A549 (cell line): ENCODE results near the gene ATP5F1E. TPM values are rescaled to one million over a fixed set of nuclear protein-coding genes. Genes with fewer than 3 reads are reported as not detected.
"Not testable (repeated sequence)": the region's sequence is repeated elsewhere in the genome, so short reads cannot be mapped to it uniquely, and the experiment has no call there.

Experiments used
- ATAC-seq, 2 experiments: fragments of 200-7000 bp in 1 of 2; fragments of >200 bp in 1 of 2; cut with Nextera tagmentation in 1 of 2; cut with Tn5 transposase in 1 of 2; 3 replicates each; pipeline versions ENCODE4 v1.8.0 to v1.9.1; 2018 to 2020; ENCODE audit warnings: mild to moderate bottlenecking in 1 of 2, moderate library complexity in 1 of 2
- CTCF ChIA-PET: fragments of 300-600 bp; sonication (Branson Sonifier 250); formaldehyde crosslinking; extraction: SDS; loops from one replicate; lab custom pipeline; 2021; ENCODE audit warnings: antibody characterized with exemption, inconsistent platforms; lab: Yijun Ruan, JAX
- POLR2A ChIA-PET: fragments of 350-600 bp; formaldehyde crosslinking; extraction: SDS; loops from one replicate; lab custom pipeline; 2021; ENCODE audit warnings: antibody characterized with exemption, inconsistent platforms; lab: Yijun Ruan, JAX
- DNase-seq, 2 experiments: peaks; one replicate each; pipeline versions ENCODE4 v3.0.0 to v3.0.0-alpha.2; 2011 to 2016; ENCODE audit warnings: low read depth in 1 of 2, low spot score in 1 of 2
- FAIRE-seq: peaks from 2 replicates; lab custom pipeline; 2011; peaks lifted over from hg19 to GRCh38; lab: Jason Lieb, UNC
- H3K27ac ChIP-seq, 2 experiments: fragments of >200 bp; sonication (Bioruptor Twin); formaldehyde crosslinking; 3 replicates each; pipeline ENCODE4 v1.5.1; 2016 to 2017
- H3K4me1 ChIP-seq: fragments of >200 bp; sonication (Bioruptor Twin); formaldehyde crosslinking; 3 replicates; pipeline ENCODE4 v1.6.1; 2016
- H3K4me2 ChIP-seq: fragments of >200 bp; sonication (Bioruptor Twin); formaldehyde crosslinking; 3 replicates; pipeline ENCODE4 v1.6.1; 2016
- H3K4me3 ChIP-seq: fragments of >200 bp; sonication (Bioruptor Twin); formaldehyde crosslinking; 3 replicates; pipeline ENCODE4 v1.5.1; 2016
- H3K9me3 ChIP-seq: fragments of >200 bp; sonication (Bioruptor Twin); formaldehyde crosslinking; 3 replicates; pipeline ENCODE4 v1.6.1; 2016
- CBX2 ChIP-seq: fragments of 200-600 bp; sonication (generic); IDR thresholded peaks from 2 replicates; pipeline ENCODE4 v1.6.1; 2016; ENCODE audit warnings: low read depth, mild to moderate bottlenecking, borderline replicate concordance
- EHF ChIP-seq: fragments of 250-450 bp; sonication (Bioruptor Pico); IDR thresholded peaks from 2 replicates; pipeline ENCODE4 v1.5.0; 2020; ENCODE audit warnings: mild to moderate bottlenecking
- EHMT2 ChIP-seq: fragments of 200-600 bp; sonication (generic); IDR thresholded peaks from 2 replicates; pipeline ENCODE4 v1.6.1; 2016; ENCODE audit warnings: antibody characterized with exemption, low read depth, mild to moderate bottlenecking, moderate library complexity
- EP300 ChIP-seq, 2 experiments: fragments of >200 bp; sonication (Bioruptor Twin); formaldehyde crosslinking; IDR thresholded peaks; 2 replicates in 1 of 2; 3 replicates in 1 of 2; pipeline ENCODE4 v1.6.1; 2016 to 2017
- FOSL2 ChIP-seq, 2 experiments: fragments of 450-650 bp in 1 of 2; fragments of >200 bp in 1 of 2; sonication (Bioruptor Twin) in 1 of 2; formaldehyde crosslinking; IDR thresholded peaks; 2 replicates each; pipeline versions ENCODE4 v1.5.0 to v1.6.1; 2016 to 2020; ENCODE audit warnings: mild to moderate bottlenecking in 1 of 2, moderate library complexity in 1 of 2
- HDAC2 ChIP-seq: fragments of 200-600 bp; sonication (generic); IDR thresholded peaks from 2 replicates; pipeline ENCODE4 v1.6.1; 2016
- JUN ChIP-seq, 2 experiments: fragments of >200 bp; sonication (Bioruptor Twin); formaldehyde crosslinking; IDR thresholded peaks; 2 replicates in 1 of 2; 3 replicates in 1 of 2; pipeline ENCODE4 v1.6.1; 2016 to 2017
- JUNB ChIP-seq: fragments of >200 bp; sonication (Bioruptor Twin); formaldehyde crosslinking; IDR thresholded peaks from 2 replicates; pipeline ENCODE4 v1.6.1; 2016
- KDM1A ChIP-seq: fragments of 200-600 bp; sonication (generic); IDR thresholded peaks from 2 replicates; pipeline ENCODE4 v1.6.1; 2016; ENCODE audit warnings: low read depth, mild to moderate bottlenecking
- MAX ChIP-seq: IDR thresholded peaks from 2 replicates; pipeline ENCODE4 v1.6.1; 2012
- MYC ChIP-seq: IDR thresholded peaks from 2 replicates; pipeline ENCODE4 v1.6.1; 2012; ENCODE audit warnings: mild to moderate bottlenecking, inconsistent platforms, low read length, improper control_type of control experiment, borderline replicate concordance
- PHF8 ChIP-seq: fragments of 200-600 bp; sonication (generic); IDR thresholded peaks from 2 replicates; pipeline ENCODE4 v1.6.1; 2016; ENCODE audit warnings: low read depth, mild to moderate bottlenecking, antibody characterized with exemption, moderate library complexity, borderline replicate concordance
- POLR2A ChIP-seq: IDR thresholded peaks from 2 replicates; pipeline ENCODE4 v1.6.1; 2012; ENCODE audit warnings: mild to moderate bottlenecking, low read length
- RAD21 ChIP-seq, 2 experiments: fragments of >200 bp in 1 of 2; sonication (Bioruptor Twin) in 1 of 2; formaldehyde crosslinking in 1 of 2; IDR thresholded peaks in 1 of 2; conservative IDR thresholded peaks in 1 of 2; 2 replicates in 1 of 2; 3 replicates in 1 of 2; pipeline ENCODE4 v1.6.1; 2012 to 2018; ENCODE audit warnings: inconsistent platforms in 1 of 2
- RARB ChIP-seq: fragments of 250-450 bp; sonication (Bioruptor Pico); IDR thresholded peaks from 2 replicates; pipeline ENCODE4 v1.8.0; 2021; ENCODE audit warnings: mild to moderate bottlenecking, moderate library complexity
- RCOR1 ChIP-seq: fragments of 150-350 bp; IDR thresholded peaks from 2 replicates; pipeline ENCODE4 v1.6.1; 2014; ENCODE audit warnings: antibody characterized with exemption, low read length, low read depth
- SMC3 ChIP-seq: fragments of >200 bp; sonication (Bioruptor Twin); formaldehyde crosslinking; IDR thresholded peaks from 3 replicates; pipeline ENCODE4 v1.6.1; 2018; ENCODE audit warnings: inconsistent platforms
- SREBF2 ChIP-seq: fragments of 450-650 bp; IDR thresholded peaks from 2 replicates; pipeline ENCODE4 v1.6.1; 2014; ENCODE audit warnings: mild to moderate bottlenecking, moderate library complexity
- TP53 ChIP-seq: fragments of 250-450 bp; sonication (Bioruptor Pico); IDR thresholded peaks from 2 replicates; pipeline ENCODE4 v1.5.0; 2021; ENCODE audit warnings: mild to moderate bottlenecking, moderate library complexity
- ZC3H11A ChIP-seq: fragments of 450-650 bp; IDR thresholded peaks from 2 replicates; pipeline ENCODE4 v1.6.1; 2014; ENCODE audit warnings: antibody characterized with exemption, mild to moderate bottlenecking
- ZFP36 ChIP-seq: fragments of 450-650 bp; IDR thresholded peaks from 2 replicates; pipeline ENCODE4 v1.6.1; 2014; ENCODE audit warnings: borderline replicate concordance; ENCODE audit not compliant: partially characterized antibody
- ZNF302 ChIP-seq: fragments of 250-450 bp; sonication (Bioruptor Pico); IDR thresholded peaks from 2 replicates; pipeline ENCODE4 v1.9.0; 2021; ENCODE audit warnings: inconsistent platforms, mild to moderate bottlenecking, moderate library complexity
- WGBS: methylation state at CpG from one replicate; pipeline ENCODE4 v1.1.6; 2017; ENCODE audit errors: missing lambda C conversion rate; 5-methylcytosine and 5-hydroxymethylcytosine counted together
- polyA plus RNA-seq, 4 experiments: library from polyadenylated mRNA; depleted of rRNA in 3 of 4; stranded (reverse); fragments of >200 nt; fragmentation: RNase III in 1 of 4; extraction: RNeasy Plus Mini Kit Qiagen cat#74134 plus additional on column Dnase treatment in 1 of 4; gene quantifications; 2 replicates in 3 of 4; 3 replicates in 1 of 4; pipeline ENCODE4 v1.2.3, GENCODE V29; 2011 to 2017
- TF ChIP-seq, protein P1 (sequence below): fragments of >200 bp; sonication (Bioruptor Twin); formaldehyde crosslinking; IDR thresholded peaks from 2 replicates; pipeline ENCODE4 v1.6.1; 2016
- TF ChIP-seq, protein P2 (sequence below): fragments of 250-450 bp; sonication (Bioruptor Pico); IDR thresholded peaks from 2 replicates; pipeline ENCODE4 v1.5.0; 2021; ENCODE audit warnings: mild to moderate bottlenecking, moderate library complexity, borderline replicate concordance

The ATP5F1E gene
- polyA plus RNA-seq, 2 of the 4 experiments (the other 2 are of a cell fraction) = 84.9 to 108 TPM

GRCh38 chr20:58985656-58986055 is 46.5 kb downstream of the ATP5F1E start:
- DNase-seq (no peak), FAIRE-seq (no peak), ATAC-seq (no peak)
- H3K4me2 ChIP-seq = no peak overlapping the region
- CTCF ChIA-PET = interaction anchor here (1.1 kb wide), 1 partner anchor 9 kb away, joined by 7 read pairs; no protein-coding TSS in a partner anchor
- no peak overlapping the region for H3K27ac ChIP-seq
- POLR2A ChIA-PET = no interaction called here
- H3K9me3 ChIP-seq = no peaks in the 10 kb centered on the region
- 96% methylated on average over 5 of the region's 5 CpGs for WGBS
- TF ChIP-seq ZNF302 (no peak), EHMT2 (no peak), KDM1A (no peak), PHF8 (no peak)
- H3K4me1 ChIP-seq = peaks cover 6% of the 10 kb centered on the region; the same call in 1 of the 3 replicates
- no peak overlapping the region for H3K4me3 ChIP-seq

GRCh38 chr20:58984691-58985090 is 47.4 kb downstream of the ATP5F1E start:
- FAIRE-seq (no peak), DNase-seq (no peak), ATAC-seq (no peak)
- Histone ChIP-seq H3K4me3 (no peak overlapping the region), H3K4me2 (no peak overlapping the region), H3K9me3 (no peaks in the 10 kb centered on the region), H3K27ac (no peak overlapping the region), H3K4me1 (peaks cover 6% of the 10 kb centered on the region; the same call in 1 of the 3 replicates)
- no peak for TF ChIP-seq EHF (CRISPR knock-in tag)
- no peak for TF ChIP-seq RAD21 (conservative IDR thresholded peaks at IDR 0.05 in 1 of 2, IDR thresholded peaks at IDR 0.05 in 1 of 2)
- no peak for TF ChIP-seq MYC
- no peak for TF ChIP-seq POLR2A
- TF ChIP-seq KDM1A = no peak
- TF ChIP-seq ZNF302 = no peak
- no peak for TF ChIP-seq RCOR1
- TF ChIP-seq JUNB = no peak
- TF ChIP-seq, protein P1, sequence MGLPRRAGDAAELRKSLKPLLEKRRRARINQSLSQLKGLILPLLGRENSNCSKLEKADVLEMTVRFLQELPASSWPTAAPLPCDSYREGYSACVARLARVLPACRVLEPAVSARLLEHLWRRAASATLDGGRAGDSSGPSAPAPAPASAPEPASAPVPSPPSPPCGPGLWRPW = no peak
- no peak for TF ChIP-seq CBX2
- TF ChIP-seq JUN (IDR thresholded peaks at IDR 0.05) = no peak
- no peak for TF ChIP-seq EP300 (IDR thresholded peaks at IDR 0.05)
- no peak for TF ChIP-seq HDAC2
- TF ChIP-seq SMC3 = no peak
- TF ChIP-seq SREBF2 = no peak
- no peak for TF ChIP-seq ZFP36
- TF ChIP-seq TP53 (CRISPR knock-in tag) = no peak
- no peak for TF ChIP-seq ZC3H11A
- no peak for TF ChIP-seq RARB
- no peak for TF ChIP-seq MAX
- WGBS = 86% methylated on average over 6 of the region's 6 CpGs
- POLR2A ChIA-PET = no interaction called here
- CTCF ChIA-PET = interaction anchor here (1.1 kb wide), 1 partner anchor 10 kb away, joined by 7 read pairs; no protein-coding TSS in a partner anchor

- WGBS = 96% methylated on average over 12 of the region's 12 CpGs
- H3K4me3 ChIP-seq, H3K27ac ChIP-seq, H3K9me3 ChIP-seq, DNase-seq, H3K4me1 ChIP-seq, H3K4me2 ChIP-seq, CTCF ChIA-PET, FAIRE-seq, ATAC-seq: not testable (repeated sequence)
- POLR2A ChIA-PET = interaction anchor here (0.7 to 3.9 kb wide), 4 partner anchors 10 to 116 kb away, joined by 6 to 35 read pairs (median 6); partner anchors contain the start of gene ATP5F1E
These were observed 49.0 kb downstream of the ATP5F1E start for GRCh38 chr20:58983115-58983468.

GRCh38 chr20:58982406-58983114 is 49.6 kb downstream of the ATP5F1E start:
- H3K4me3 ChIP-seq = peak overlapping the region; percentile 71
- H3K4me1 ChIP-seq = peaks cover 6% of the 10 kb centered on the region; the same call in 1 of the 3 replicates
- ATAC-seq (no peak), DNase-seq (no peak), FAIRE-seq (no peak)
- TF ChIP-seq, protein P2, sequence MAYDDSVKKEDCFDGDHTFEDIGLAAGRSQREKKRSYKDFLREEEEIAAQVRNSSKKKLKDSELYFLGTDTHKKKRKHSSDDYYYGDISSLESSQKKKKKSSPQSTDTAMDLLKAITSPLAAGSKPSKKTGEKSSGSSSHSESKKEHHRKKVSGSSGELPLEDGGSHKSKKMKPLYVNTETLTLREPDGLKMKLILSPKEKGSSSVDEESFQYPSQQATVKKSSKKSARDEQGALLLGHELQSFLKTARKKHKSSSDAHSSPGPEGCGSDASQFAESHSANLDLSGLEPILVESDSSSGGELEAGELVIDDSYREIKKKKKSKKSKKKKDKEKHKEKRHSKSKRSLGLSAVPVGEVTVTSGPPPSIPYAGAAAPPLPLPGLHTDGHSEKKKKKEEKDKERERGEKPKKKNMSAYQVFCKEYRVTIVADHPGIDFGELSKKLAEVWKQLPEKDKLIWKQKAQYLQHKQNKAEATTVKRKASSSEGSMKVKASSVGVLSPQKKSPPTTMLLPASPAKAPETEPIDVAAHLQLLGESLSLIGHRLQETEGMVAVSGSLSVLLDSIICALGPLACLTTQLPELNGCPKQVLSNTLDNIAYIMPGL (CRISPR knock-in tag) = no peak
- no peak for TF ChIP-seq EHF (CRISPR knock-in tag)
- no peak for TF ChIP-seq FOSL2 (IDR thresholded peaks at IDR 0.05)
- TF ChIP-seq FOSL2 (CRISPR knock-in tag; IDR thresholded peaks at IDR 0.05) = no peak
- no peak for TF ChIP-seq POLR2A
- no peak for TF ChIP-seq EHMT2
- ChIA-PET CTCF (interaction anchor here (1.0 to 1.3 kb wide), 2 partner anchors 15 to 112 kb away, joined by 3 to 5 read pairs; no protein-coding TSS in a partner anchor), POLR2A (interaction anchor here (0.7 to 3.9 kb wide), 5 partner anchors 8 to 116 kb away, joined by 3 to 35 read pairs (median 6); partner anchors contain the start of gene ATP5F1E)
- no peaks in the 10 kb centered on the region for H3K9me3 ChIP-seq
- H3K27ac ChIP-seq = peak overlapping the region in 1 of 2 experiments; percentile 97; a peak in 3 of 6 replicates
- WGBS = 94% methylated on average over 12 of the region's 12 CpGs
- H3K4me2 ChIP-seq = peak overlapping the region; percentile 92
